Activated T-cell treated with anti-CD3 and anti-CD28 coated beads, Interleukin-2, amount 50 U/mL, for 1 hour (primary cell): ENCODE data around the gene CPSF4.

Source experiments
- DNase-seq: peaks from one replicate; pipeline ENCODE4 v3.0.0-alpha.2; 2020

Gene CPSF4

DNA sequence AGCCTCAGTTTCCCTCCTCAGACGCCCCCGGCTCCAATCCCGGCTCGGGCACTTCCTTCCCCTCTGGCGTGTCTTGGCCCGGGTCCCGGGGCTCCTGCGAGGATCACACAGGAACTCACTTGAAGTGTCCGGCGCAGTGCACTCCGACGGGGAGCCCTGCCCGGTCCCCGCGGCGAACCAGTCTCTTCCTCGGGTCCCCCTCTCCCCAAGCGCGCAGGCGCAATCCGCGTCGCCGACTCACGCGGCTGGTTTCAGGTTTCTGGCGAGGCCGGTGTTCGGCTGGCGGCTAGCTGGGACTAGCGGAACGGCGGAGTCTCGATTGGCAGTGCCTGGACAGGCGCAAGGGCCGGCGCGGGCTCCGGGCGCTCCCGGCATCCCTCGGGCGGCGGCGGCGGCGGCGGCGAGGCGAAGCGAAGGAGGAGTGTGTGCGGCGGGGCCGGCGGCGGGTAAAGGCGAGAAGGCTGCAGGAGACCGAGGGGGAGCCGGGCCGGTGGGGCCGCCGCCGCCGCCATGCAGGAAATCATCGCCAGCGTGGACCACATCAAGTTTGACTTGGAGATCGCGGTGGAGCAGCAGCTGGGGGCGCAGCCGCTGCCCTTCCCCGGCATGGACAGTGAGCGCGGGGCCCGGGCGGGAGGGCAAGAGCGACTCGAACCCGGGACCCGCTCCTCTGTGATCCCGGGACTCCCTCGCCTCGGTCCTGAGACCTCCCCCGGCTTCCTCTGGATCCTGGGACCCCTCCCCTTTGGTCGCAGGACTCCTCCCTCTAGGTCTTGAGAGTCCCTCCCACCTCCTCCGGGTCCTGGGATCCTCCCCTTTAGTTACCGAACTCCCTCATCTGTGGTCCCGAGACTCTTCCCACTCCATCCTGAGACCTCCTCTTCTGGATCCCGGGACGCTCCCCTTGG is at the start of gene CPSF4, which contains the start of gene PTCD1:
Gene CPSF4, plus strand, starts transcription at position 371 of the 908 bp plus-strand sequence. Its CDS starts 140 bp downstream, at position 511.
Gene PTCD1, minus strand, starts transcription at position 226 of the 908 bp plus-strand sequence. CDS start 3,556 bp downstream, outside the sequence.
- DNase-seq = peak; percentile 87

DNA sequence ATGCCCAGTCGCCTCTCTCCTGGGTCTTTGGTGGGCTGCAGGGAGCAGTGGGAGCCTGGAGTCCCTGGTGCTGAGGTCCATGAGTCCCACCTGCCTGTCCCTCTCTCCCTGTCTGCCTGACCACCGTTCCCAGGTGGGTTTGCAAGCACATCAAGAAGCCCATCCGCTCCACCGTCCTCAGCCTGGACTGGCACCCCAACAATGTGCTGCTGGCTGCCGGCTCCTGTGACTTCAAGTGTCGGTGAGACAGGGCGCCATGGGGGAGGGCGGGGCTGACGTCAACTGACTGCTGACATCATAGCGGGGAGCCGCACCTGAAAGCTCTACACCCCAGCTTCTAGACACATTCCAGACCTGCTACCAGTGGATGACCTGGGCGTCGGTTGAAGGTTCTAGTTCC is 49.0 kb upstream of the CPSF4 start:
- no peak for DNase-seq

DNA sequence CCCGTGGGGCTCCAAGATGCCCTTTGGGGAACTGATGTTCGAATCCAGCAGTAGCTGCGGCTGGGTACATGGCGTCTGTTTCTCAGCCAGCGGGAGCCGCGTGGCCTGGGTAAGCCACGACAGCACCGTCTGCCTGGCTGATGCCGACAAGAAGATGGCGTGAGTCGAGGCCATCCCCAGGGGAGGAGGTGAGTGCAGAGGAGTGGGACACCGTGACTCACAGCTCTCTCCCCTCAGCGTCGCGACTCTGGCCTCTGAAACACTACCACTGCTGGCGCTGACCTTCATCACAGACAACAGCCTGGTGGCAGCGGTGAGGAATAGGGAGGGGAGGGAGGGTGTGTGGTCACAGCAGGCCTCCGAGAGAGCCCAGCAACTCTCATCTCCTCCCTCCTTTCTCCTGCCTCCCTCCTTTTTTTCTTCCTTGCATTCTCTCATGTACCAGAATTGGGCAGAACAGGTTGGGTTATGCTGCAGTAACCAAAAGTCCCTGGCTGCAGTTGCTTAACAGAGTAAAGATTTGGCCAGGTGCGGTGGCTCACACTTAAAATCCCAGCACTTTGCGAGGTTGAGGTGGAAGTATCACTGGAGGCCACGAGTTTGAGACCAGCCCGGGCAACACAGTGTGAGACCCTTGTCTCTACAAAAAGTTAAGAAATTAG is 47.7 kb upstream of the CPSF4 start:
- no peak for DNase-seq

DNA sequence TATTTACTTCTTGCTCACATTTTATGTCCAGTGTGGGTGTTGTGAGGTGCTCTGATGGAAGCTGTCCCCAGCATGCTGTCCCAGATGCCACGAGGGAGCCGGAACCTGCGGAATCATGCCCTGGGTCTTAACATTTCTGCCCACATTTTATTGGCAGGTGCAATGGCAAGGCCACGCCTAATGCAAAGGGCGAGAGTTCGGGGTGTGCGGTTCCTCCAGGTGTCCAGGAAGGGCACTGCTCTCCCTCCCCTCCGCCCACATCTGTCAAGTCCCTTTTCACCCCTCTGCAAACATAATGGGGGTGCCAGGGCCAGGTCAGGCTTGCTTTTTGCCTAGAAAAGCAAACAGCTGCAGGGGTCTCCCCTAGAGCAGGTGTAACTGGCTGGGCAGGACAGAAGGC is 46.7 kb upstream of the CPSF4 start:
- no peak for DNase-seq

DNA sequence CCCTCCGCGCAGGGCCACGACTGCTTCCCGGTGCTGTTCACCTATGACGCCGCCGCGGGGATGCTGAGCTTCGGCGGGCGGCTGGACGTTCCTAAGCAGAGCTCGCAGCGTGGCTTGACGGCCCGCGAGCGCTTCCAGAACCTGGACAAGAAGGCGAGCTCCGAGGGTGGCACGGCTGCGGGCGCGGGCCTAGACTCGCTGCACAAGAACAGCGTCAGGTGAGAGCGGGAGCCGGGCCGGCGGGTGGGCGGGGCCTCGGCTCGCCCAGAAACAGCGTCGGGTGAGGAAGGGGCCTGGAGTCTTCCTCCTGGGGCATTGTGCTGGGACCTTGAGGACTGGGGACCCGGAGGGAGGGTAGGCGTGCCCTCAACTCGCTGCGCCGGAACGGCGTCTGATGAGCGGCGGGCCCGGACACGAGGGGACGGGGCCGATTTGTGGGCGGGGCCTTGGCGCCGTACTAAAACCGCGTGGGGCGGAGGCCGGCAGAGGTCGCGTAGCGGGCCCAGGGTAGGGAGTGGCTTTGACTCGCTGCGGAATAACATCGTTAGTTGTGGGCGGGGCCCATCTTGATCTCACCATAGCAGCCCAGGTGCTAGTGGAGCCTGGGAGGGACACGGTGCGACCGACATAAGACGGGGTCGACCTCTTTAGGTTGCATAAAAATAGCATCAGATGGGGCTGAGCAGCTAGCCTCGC is 45.9 kb upstream of the CPSF4 start:
- DNase-seq = peak; percentile 87

DNA sequence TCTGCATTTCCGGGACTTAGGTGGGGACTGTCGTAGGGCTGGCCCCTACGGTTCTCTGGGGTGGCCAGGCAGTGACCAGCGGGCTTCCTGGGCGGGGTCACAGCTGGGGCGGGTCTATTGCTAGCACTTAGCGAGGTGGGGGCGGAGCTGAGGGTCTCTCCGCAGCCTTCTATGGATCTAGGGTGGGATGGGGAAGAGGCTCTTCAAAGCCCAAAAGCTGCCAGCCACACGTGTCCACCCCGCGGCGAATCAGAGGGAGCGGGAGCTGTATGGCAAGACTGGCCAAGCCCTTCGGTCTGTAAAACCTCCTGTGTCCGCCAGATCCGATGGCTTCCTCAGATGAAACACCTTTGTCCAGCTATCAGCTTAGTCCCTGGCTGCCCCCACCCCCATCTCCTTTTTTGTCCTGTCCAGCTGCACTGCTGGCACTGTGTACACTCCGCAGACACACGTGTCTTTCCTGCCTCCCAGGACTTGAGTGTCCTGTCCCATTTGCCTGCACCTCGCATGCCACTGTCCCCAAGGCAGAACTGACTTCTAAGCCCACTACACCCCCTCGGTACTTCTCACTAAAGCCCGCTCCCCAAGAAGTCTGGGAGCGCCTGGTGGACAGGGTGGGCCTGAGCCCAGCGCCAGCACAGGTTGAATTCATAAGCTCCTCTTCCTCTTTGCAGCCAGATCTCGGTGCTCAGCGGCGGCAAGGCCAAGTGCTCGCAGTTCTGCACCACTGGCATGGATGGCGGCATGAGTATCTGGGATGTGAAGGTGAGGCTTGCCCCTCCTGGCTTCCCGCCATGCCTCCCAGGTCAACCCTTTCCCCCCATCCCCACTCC is 45.2 kb upstream of the CPSF4 start:
- DNase-seq = no peak

DNA sequence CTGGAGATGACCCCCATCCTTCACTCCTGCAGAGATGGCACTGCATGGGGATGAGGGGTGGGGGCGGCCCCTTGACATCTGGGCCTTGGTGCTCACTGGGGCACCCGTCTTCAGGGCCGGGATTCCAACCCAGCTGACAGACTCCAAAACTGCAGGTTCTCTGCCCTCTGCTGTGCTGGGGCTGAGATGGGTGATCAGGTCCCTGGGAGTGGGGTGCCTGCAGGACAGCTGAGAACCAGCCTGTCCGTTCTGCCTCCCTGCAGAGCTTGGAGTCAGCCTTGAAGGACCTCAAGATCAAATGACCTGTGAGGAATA is 44.6 kb upstream of the CPSF4 start:
- DNase-seq = no peak

DNA sequence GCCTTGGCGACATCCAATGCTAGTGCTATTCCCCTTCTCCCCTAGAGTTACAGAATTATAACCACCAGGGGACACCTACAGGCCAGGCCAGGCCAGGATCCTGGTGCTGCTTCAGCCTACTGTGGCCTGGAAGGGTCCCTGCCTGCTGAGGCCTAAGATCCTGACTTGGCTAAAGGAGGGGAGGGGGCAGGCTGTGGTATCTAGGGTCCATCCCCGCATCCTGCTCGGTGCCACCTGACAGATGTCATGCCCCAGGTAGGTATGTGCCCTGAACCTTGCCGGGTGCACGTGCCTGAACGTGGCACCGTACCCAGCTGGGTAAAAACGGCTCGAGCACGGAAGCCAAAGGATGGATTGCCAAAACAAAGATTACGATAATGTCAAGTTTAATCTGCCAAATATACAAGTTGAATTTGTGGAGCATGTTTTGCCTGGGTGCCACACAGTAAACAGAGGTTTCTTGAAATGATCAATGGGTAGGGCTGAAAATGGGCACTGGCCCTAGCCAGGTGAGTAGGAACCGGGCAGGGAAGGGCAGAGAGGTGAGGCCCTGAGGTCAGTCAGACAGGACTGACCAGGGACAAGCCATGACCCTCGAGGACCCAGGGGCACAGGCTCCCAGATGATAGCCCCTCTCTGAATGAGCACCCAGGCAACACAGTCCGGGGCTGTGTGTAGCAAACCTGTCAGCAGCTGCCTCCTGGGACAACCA is 43.0 kb upstream of the CPSF4 start:
- DNase-seq = no peak

DNA sequence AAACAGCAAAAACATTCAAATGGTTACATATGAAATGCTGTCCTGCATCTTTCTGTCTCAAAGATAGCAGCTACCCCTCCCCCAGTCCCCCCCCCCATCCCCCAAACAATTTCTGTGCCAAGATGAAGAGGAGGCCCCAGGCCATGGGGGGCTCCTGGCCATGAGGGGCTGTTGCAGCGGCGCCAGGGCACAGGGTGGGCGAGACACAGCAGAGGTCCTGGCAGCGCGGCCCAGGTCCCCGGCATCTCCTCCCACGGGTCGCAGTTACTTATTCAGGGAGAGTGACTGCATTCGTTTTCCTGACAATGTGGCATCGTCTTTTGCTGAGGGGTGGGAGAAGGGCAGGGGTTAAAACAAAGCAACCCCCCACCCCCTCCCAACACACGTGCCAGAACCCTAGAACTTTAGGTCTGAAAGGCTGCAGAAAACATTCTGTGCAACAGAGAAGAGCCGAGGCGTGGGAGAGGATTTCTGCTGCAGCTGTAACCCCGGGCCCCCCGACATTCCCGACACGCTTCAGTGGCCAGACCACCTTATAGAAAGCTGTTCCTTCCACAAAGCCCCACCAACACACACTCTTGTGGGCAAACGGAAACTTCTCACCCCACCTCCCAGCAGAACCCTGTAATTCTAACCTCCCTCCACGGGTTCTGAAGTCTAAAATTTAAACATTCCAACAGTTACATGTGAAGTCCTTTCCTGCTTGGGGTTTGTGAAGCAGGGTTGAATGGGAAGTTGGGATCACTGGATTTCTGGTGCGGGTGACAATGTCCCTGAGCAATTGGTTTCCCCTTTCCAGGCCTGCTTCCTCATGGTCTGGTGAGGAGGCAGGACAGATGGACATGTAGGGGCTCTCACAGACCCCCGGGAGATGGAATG is 42.1 kb upstream of the CPSF4 start:
- DNase-seq = no peak

DNA sequence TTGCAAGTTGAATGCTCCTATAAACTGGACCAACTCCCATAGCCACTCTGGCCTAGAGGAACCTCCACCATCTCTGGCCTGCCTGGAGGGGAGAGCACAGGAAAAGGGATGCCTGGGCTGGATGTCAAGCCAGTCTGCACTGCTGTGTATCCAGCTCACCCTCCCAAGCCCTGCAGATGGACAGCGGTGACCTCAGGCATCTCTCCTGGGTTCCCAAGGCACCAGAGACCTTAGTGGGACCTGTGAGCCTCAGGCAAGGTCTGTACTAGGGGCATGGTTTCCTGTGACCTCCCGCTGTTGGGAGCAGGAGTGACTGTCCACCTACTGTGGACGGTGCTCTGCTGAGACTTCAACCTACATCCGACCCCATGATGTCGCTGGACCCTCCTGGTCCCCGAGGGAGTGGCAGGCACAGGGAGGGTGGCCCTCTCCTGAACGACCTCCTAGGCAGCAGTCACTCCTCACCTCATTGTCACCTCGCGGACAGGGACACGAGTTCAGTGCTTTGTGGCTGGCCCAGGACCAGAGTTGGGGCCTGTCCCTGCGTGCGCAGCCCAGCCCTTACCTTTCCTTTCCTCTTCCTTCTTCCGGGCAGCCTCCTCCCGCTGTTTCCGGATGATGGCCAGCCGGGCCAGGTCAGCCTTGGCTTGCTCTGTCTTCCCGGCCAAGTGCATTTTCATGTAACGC is 41.3 kb upstream of the CPSF4 start:
- no peak for DNase-seq

DNA sequence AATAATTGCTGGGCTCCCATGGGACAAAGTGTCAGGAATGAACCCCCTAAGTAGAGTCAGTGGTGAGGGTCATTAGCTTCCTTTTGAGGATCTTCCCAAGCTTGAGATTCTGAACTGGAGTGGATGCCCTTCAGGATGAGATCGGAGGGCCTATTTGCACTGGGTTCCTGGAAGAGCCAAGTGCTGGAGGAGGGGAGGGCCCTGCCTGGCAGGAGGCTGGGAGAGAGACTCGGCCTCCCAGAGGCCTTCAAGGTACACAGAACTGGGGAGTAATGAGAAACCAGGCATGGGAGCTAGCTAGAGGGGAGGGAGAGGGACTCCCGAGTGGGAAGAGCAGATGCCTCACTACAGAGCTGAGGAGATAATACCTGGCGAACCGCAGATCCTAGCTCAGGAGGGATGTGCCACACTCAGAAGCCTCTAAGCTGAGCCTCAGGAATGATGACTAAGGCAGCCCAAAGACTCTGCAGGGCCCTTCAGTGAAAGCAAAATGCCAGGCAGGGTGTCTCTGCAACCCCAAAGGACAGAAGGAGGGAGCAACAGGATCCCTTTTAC is 39.8 kb upstream of the CPSF4 start:
- DNase-seq = no peak

DNA sequence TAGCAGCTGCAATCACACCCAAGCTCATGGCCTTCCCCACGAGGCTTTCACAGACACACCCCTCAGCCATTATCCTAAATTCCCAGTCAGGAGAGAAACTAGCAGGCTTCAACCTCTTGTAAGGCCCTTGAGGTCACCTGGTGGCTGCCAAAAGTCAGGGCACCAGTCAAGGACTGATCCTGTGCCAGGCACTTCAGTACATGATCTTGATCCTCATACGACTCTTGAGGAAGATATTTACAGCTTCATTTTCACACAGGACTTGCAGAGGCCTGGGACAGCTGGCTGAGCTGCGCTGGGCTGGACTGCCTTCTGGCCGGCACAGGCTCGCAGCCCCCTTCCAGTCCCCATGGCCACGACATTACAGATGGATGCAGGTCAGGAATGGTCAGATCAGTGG is 39.1 kb upstream of the CPSF4 start:
- DNase-seq = no peak

DNA sequence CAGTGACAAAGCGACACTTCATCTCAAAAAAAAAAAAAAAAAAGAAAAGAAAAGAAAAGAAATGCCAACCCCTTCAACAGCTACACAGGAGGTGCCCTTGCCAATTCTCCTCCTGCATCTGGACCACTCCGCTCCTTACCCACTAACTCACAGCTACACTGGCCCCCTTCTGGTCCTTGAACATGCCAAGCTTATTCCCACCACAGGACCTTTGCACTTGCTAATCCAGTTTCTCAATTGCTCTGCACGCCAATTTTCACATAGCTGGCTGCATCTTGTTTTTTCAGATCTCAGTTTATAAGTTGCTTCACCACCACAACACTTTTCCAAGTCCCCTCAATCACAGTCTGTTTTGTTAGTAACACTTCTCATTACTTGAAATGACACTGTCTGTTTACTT is 35.9 kb upstream of the CPSF4 start:
- DNase-seq = no peak

DNA sequence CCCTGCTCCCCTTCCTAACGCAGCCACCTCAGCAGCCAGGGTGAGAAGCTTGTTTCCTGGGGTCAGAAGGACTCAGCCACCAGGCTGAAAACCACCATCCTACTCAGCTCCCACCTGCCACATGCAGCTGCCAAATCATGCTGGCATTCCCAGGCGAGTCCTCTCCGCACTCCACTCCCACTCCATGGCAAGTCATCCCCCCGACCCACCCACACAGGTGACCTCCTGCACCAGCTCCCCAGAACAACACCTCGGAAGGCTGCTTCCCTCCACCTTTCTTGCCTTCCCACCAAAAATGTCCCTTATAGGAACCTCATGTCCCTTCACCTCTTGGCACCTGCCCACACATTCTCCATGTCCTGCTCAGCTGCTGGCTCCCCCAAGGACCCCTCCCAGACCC is 35.0 kb upstream of the CPSF4 start:
- no peak for DNase-seq

DNA sequence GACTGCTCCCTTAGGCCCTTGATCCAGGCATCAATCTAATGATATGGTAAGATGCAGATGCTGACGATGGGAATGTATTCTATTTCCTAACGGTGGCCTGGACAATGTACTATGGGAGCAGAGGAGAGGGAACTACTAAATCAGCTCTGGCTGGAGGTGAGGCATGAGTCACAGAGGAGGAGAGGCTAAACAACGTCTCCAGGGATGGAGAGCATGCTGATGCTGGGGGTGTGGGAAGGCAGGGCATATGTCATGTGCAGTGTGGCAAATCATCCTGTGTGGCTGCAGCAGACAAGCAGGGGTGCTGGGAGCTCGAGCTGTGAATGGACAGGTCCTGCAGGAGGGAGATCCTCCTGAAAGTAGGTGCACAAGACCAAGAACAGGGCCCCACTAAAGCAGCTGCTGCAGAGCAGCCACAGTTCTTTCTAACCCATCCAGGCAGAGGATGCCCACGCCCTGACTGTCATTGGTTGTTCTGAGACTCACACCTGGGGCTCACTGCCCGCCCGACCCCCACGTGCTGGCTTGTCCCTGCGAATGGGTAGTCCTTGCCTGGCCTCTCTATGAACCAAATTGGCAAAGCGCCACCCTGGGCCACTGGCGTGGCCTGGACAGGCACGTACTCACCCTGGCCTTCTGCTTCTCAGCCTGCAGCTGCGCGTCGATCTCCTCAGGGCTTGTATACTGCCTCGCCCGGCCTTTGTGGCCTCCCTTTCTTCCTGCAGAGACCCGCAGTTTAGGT is 34.3 kb upstream of the CPSF4 start:
- no peak for DNase-seq

DNA sequence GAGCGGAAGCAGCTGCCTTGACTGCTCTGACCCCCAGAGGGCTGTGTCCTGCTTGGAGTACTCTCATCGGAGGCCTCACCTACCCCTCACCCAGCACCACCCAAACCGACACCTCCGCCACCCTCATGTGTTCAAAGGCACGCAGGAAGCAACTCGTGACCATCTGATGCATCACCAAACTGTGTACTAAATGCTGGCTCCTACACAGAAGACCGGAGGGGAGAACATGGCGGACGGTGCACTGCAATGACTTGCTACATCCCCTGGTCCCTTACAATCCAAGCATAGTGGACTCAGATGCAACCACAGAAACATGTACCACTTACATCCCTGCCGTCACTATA is 33.8 kb upstream of the CPSF4 start:
- DNase-seq = no peak

DNA sequence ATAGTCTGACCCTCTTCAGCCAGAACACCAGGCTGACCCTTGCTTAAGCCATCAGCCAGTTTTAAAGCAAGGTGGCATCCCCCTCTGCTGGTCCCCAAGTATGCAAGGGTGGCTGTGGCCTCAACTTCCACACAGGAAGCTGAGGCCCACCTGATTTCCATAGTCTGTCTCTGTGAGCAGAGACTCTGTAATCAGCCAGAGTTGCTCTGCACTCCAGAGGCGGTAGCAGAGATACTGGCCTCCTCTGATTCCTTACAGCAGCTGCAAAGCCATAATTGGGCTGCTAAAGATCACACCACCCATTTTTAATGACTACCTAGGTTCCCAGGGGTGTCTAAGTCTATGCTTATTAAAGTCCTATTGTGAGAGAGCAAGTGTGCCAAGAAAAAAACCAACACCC is 32.2 kb upstream of the CPSF4 start:
- no peak for DNase-seq

DNA sequence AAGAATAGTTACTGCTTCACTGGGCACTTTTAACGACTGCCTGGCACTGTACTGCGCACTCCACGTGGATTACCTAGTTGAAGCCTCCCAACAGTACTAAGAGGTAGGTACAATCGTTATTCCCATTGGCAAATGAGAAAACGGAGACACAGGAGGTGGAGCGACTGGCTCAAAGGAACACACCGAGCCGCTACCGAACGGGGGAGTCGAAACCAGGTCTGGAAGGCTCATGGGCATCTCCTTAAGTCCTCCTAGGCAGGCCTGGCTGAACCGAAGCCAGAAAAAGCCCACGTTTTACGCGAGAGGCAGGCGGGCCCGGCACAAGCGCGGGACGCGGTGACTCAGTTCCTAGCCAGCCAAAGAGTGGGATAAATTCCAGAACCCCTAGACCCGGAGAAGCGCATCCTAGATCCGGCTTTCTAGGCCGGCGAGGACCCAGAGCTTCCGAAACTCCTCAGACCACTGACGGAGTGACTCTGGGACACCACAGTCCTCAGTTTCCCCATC is 30.8 kb upstream of the CPSF4 start:
- DNase-seq = no peak
